HepG2 (cell line): Measurements from ENCODE around the gene CENPB. TPM values are rescaled to one million over a fixed set of nuclear protein-coding genes. Genes with fewer than 3 reads are reported as not detected.

Experiments used
- ARNT2 ChIP-seq: sonication (generic); formaldehyde crosslinking; IDR thresholded peaks from 2 replicates; pipeline ENCODE4 v1.8.0; 2022; ENCODE audit warnings: mild to moderate bottlenecking, low read depth, missing genetic modification reagents, moderate library complexity
- ATF6 ChIP-seq: sonication (generic); formaldehyde crosslinking; conservative IDR thresholded peaks from 2 replicates; pipeline ENCODE4 v1.4.0; 2020; ENCODE audit warnings: missing genetic modification reagents
- CBX2 ChIP-seq, 2 experiments: fragments of 200-600 bp in 1 of 2; sonication (generic); formaldehyde crosslinking in 1 of 2; IDR thresholded peaks; 2 replicates each; pipeline versions ENCODE4 v1.7.0 to v1.8.1; 2018 to 2022; ENCODE audit warnings: low read depth in 2 of 2, low read length in 1 of 2, mild to moderate bottlenecking in 1 of 2, missing genetic modification reagents in 1 of 2
- FIP1L1 ChIP-seq: fragments of 200-400 bp; formaldehyde crosslinking; IDR thresholded peaks from 2 replicates; pipeline ENCODE4 v1.6.1; 2018; ENCODE audit warnings: low read depth, mild to moderate bottlenecking, low read length, moderate library complexity, borderline replicate concordance; ENCODE audit not compliant: insufficient read depth
- HNRNPLL ChIP-seq: fragments of 200-400 bp; formaldehyde crosslinking; IDR thresholded peaks from 2 replicates; pipeline ENCODE4 v1.6.1; 2017; ENCODE audit warnings: mild to moderate bottlenecking, low read depth, low read length; ENCODE audit not compliant: poor library complexity, severe bottlenecking
- NCOA2 ChIP-seq: sonication (generic); formaldehyde crosslinking; IDR thresholded peaks from 2 replicates; pipeline ENCODE4 v1.8.0; 2022; ENCODE audit warnings: inconsistent platforms
- NPAS2 ChIP-seq: sonication (generic); formaldehyde crosslinking; IDR thresholded peaks from 2 replicates; pipeline ENCODE4 v1.8.0; 2022; ENCODE audit warnings: mild to moderate bottlenecking, missing genetic modification reagents, borderline replicate concordance
- RAD51 ChIP-seq: fragments of 450-650 bp; IDR thresholded peaks from 2 replicates; pipeline ENCODE4 v1.6.1; 2016; ENCODE audit warnings: borderline replicate concordance
- TFAP4 ChIP-seq: sonication (generic); IDR thresholded peaks from 2 replicates; pipeline ENCODE4 v1.6.1; 2016; ENCODE audit warnings: low read depth, borderline replicate concordance
- UBTF ChIP-seq: sonication (generic); formaldehyde crosslinking; IDR thresholded peaks from 2 replicates; pipeline ENCODE4 v1.4.0; 2020; ENCODE audit warnings: mild to moderate bottlenecking, missing genetic modification reagents
- ZBTB25 ChIP-seq: IDR thresholded peaks from 2 replicates; pipeline ENCODE4 v1.6.1; 2018; ENCODE audit warnings: missing genetic modification reagents
- ZNF431 ChIP-seq: sonication (generic); formaldehyde crosslinking; IDR thresholded peaks from 2 replicates; pipeline ENCODE4 v1.9.0; 2022; ENCODE audit warnings: missing genetic modification reagents, low read depth, mild to moderate bottlenecking, borderline replicate concordance
- ZNF598 ChIP-seq: sonication (generic); formaldehyde crosslinking; IDR thresholded peaks from 2 replicates; pipeline ENCODE4 v1.5.1; 2020; ENCODE audit warnings: mild to moderate bottlenecking, missing genetic modification reagents, borderline replicate concordance
- ZNF724P ChIP-seq: sonication (generic); formaldehyde crosslinking; IDR thresholded peaks from 2 replicates; pipeline ENCODE4 v1.8.0; 2022; ENCODE audit warnings: missing genetic modification reagents, borderline replicate concordance
- polyA plus RNA-seq, 8 experiments: library from polyadenylated mRNA; depleted of rRNA in 3 of 8; stranded (reverse) in 7 of 8; unstranded in 1 of 8; fragments of >200 nt; fragmentation: Illumina TruSeq in 4 of 8; extraction: Trizol in 4 of 8; gene quantifications; 2 replicates each; pipeline versions ENCODE4 v1.2.1 to v1.2.3, GENCODE V29; 2011 to 2016; ENCODE audit warnings: low read depth in 4 of 8, missing spikeins in 1 of 8, mixed read lengths in 1 of 8; ENCODE audit not compliant: insufficient read depth in 1 of 8
- total RNA-seq, 5 experiments: library from RNA; depleted of rRNA; stranded (reverse); fragments of >200 nt; fragmentation: Illumina TruSeq; extraction: Trizol; gene quantifications; 2 replicates each; pipeline ENCODE4 v1.2.3, GENCODE V29; 2016; ENCODE audit warnings: low read depth in 1 of 5

Gene CENPB
- total and polyA plus RNA-seq, 2 of the 13 experiments (the other 11 are each of a cell fraction or from before 2014, with no cell fraction given): 10.4 to 54.5 TPM

GRCh38 chr20:3767427-3768341 lies 18.9 kb downstream of the CENPB start, which contains the start of gene ADISSP (continued):
- TF ChIP-seq UBTF (peak; percentile 82; the same call in 1 of the 2 replicates), TFAP4 (no peak; the same call in 1 of the 2 replicates), CBX2 (IDR thresholded peaks at IDR 0.05; ENCODE audit: low read depth, low read length) (no peak), CBX2 (CRISPR knock-in tag; IDR thresholded peaks at IDR 0.05; ENCODE audit: low read depth) (no peak; the same call in 1 of the 2 replicates), ZNF431 (CRISPR knock-in tag) (peak; percentile 97), ZBTB25 (CRISPR knock-in tag) (no peak; the same call in 1 of the 2 replicates), RAD51 (peak; percentile 91), ZNF724P (peak; percentile 97; the same call in 1 of the 2 replicates), ARNT2 (CRISPR knock-in tag) (peak; percentile 99), ATF6 (CRISPR knock-in tag) (no peak), NCOA2 (CRISPR knock-in tag) (peak; percentile 28; the same call in 1 of the 2 replicates), HNRNPLL (peak; percentile 50), ZNF598 (CRISPR knock-in tag) (peak; percentile 91; the same call in 1 of the 2 replicates), FIP1L1 (no peak), NPAS2 (CRISPR knock-in tag) (no peak)
